Large intestine (tissue), 3 donors: ENCODE results near the gene APBB1IP. TPM values are rescaled to one million over a fixed set of nuclear protein-coding genes. Genes with fewer than 3 reads are reported as not detected.
"Not testable (repeated sequence)": the region's sequence is repeated elsewhere in the genome, so short reads cannot be mapped to it uniquely, and the experiment has no call there.

Source experiments
- DNase-seq, 2 donors: peaks; one replicate each; pipeline versions ENCODE4 v3.0.0 to v3.0.0-alpha.2; 2013
- H3K27ac ChIP-seq: one replicate; pipeline ENCODE4 v1.5.1; 2013; ENCODE audit warnings: low read length
- H3K27me3 ChIP-seq: 2 replicates; pipeline ENCODE4 v1.6.1; 2013; ENCODE audit warnings: low read length; ENCODE audit not compliant: control insufficient read depth, insufficient read depth
- H3K36me3 ChIP-seq: 2 replicates; pipeline ENCODE4 v1.6.1; 2013; ENCODE audit warnings: low read length; ENCODE audit not compliant: control insufficient read depth, insufficient read depth
- H3K4me1 ChIP-seq: one replicate; pipeline ENCODE4 v1.6.1; 2013; ENCODE audit warnings: low read length; ENCODE audit not compliant: control insufficient read depth, insufficient read depth
- H3K4me3 ChIP-seq: one replicate; pipeline ENCODE4 v1.5.1; 2013; ENCODE audit warnings: low read length
- H3K9me3 ChIP-seq: one replicate; pipeline ENCODE4 v1.6.1; 2013; ENCODE audit warnings: mild to moderate bottlenecking, low read depth, low read length, moderate library complexity; ENCODE audit not compliant: control insufficient read depth
- WGBS: methylation state at CpG from one replicate; pipeline ENCODE4 v1.1.5; 2013; ENCODE audit warnings: low lambda C conversion rate; ENCODE audit not compliant: insufficient coverage; 5-methylcytosine and 5-hydroxymethylcytosine counted together
- polyA plus RNA-seq: library from polyadenylated mRNA; unstranded; fragments of 120-200 nt; gene quantifications from one replicate; pipeline ENCODE4 v1.2.1, GENCODE V29; 2013

APBB1IP gene
- polyA plus RNA-seq, 1 donor, result 3.3 TPM

DNA sequence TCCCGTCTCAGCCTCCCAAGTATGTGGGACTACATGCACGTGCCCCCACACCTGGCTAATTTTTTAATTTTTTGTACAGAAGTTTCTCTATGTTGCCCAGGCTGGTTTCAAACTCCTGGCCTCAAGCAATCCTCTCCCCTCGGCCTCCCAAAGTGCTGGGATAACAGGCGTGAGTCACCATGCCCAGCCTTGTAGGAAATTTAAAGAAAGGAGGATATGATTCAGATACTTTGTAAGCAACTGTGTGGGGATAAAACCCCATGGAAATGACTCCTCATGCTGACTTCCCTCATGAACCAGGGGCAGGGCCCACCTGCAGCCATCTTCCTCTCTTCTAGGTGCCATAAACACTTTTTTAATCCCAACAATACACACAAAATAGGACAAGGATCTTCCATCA lies 50.2 kb downstream of the APBB1IP start:
- Histone ChIP-seq H3K27me3 (no peaks in the 10 kb centered on the region), H3K36me3 (no peaks in the 10 kb centered on the region), H3K27ac (no peak overlapping the region), H3K9me3 (no peaks in the 10 kb centered on the region), H3K4me1 (no peaks in the 10 kb centered on the region), H3K4me3 (no peak overlapping the region)
- no CpG with 5 or more reads among the region's 4 CpGs for WGBS
- no peak for DNase-seq

DNA sequence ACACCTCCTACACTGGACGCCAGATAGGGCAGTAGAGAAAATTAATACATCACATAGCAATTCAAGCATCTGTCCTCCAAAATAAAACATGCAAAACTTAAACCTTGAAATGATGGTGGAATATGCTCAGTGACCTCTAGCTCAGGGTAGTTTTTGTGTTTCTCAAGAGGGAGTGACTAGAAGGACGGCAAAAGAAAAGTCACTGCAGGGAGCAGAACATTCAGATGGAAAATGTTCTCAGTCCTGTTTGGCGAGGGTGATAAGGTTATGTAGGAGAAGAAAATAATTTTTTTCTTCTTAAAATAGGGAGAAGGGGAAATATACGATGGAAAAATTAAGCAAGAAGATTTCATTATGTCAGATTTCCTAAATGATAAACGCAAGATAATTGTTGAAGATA lies 50.9 kb downstream of the APBB1IP start:
- no peaks in the 10 kb centered on the region for H3K36me3 ChIP-seq
- H3K27ac ChIP-seq, result no peak overlapping the region
- H3K4me3 ChIP-seq, result no peak overlapping the region
- H3K27me3 ChIP-seq, result no peaks in the 10 kb centered on the region
- H3K9me3 ChIP-seq, result no peaks in the 10 kb centered on the region
- DNase-seq, result no peak
- H3K4me1 ChIP-seq, result no peaks in the 10 kb centered on the region
- 91% methylated on average over 4 of the region's 5 CpGs for WGBS

DNA sequence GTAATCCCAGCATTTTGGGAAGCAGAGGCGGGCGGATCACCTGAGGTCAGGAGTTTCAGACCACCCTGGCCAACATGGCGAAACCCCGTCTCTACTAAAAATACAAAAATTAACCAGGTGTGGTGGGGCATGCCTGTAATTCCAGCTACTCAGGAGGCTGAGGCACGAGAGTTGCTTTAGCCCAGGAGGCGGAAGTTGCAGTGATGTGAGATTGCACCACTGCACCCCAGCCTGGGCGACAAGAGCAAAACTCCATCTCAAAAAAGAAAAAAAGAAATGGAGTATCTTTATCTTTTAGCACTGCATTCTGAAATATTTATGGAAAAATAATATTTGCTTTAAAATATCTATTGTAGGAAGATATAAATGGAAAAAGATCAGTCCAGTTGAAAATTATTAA lies 52.2 kb downstream of the APBB1IP start:
- not testable (repeated sequence) for H3K9me3 ChIP-seq, H3K27me3 ChIP-seq, DNase-seq, H3K4me3 ChIP-seq, H3K36me3 ChIP-seq, H3K4me1 ChIP-seq, H3K27ac ChIP-seq
- 92% methylated on average over 2 of the region's 7 CpGs for WGBS

DNA sequence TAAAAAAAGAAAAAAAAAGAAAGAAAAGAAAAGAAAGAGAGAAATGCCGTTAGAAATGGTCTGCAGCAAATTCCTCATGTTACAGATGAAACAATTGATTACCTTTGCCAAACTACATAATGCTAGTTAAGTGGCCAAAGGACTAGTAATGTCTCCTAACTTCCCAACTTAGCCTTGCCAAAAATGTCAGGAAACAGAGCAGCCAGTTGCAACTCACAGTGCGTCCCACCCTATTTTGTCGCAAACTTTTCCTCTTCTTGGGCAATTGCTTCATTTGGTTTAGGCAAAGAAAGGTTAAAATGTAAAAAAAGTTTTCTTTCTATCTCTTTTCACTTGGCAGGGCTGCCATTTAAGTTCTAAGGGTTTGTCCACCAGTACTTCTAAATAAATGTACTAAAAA lies 53.1 kb downstream of the APBB1IP start:
- Histone ChIP-seq H3K27me3 (no peaks in the 10 kb centered on the region), H3K36me3 (no peaks in the 10 kb centered on the region), H3K4me1 (no peaks in the 10 kb centered on the region), H3K9me3 (no peaks in the 10 kb centered on the region), H3K4me3 (no peak overlapping the region), H3K27ac (no peak overlapping the region)
- 67% methylated on average over 1 of the region's 3 CpGs for WGBS
- DNase-seq, result no peak

DNA sequence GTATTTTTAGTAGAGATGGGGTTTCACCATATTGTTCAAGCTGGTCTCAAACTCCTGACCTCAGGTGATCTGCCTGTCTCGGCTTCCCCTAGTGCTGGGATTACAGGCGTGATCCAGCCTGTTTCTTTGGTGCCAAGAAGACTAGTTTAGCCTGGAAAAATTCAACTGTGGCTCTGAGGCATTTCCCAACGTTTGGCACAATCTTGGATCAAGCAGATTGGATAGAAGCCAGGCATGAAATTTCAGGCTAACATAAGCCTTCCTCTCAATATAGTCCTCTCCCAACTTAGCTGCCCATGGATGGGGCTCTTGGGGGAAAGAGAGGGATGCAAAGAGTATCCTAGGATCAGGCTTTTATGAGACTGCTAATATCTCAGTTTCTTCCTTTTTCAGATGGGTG lies 53.8 kb downstream of the APBB1IP start:
- no peaks in the 10 kb centered on the region for H3K27me3 ChIP-seq
- WGBS, result no CpG with 5 or more reads among the region's 3 CpGs
- H3K4me3 ChIP-seq, result no peak overlapping the region
- no peaks in the 10 kb centered on the region for H3K9me3 ChIP-seq
- no peak for DNase-seq
- no peaks in the 10 kb centered on the region for H3K4me1 ChIP-seq
- no peaks in the 10 kb centered on the region for H3K36me3 ChIP-seq
- H3K27ac ChIP-seq, result no peak overlapping the region

DNA sequence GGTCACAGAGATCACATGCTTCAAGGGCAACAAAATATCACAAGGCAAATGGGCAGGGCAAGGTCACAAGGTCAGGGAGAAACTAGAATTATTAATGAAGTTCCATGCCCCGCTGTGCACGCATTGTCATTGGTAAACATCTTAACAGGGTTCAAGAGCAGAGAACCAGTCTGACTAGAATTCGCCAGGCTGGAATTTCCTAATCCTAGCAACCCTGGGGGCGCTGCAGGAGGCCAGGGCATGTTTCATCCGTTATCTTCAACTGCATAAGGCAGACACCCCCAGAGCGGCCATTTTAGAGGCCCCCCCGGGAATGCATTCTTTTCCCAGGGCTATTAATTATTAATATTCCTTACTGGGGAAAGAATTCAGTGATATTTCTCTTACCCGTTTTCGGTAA lies 54.6 kb downstream of the APBB1IP start:
- not testable (repeated sequence) for H3K4me3 ChIP-seq, H3K36me3 ChIP-seq, H3K27me3 ChIP-seq, H3K4me1 ChIP-seq, DNase-seq, H3K27ac ChIP-seq, H3K9me3 ChIP-seq
- no CpG with 5 or more reads among the region's 9 CpGs for WGBS

DNA sequence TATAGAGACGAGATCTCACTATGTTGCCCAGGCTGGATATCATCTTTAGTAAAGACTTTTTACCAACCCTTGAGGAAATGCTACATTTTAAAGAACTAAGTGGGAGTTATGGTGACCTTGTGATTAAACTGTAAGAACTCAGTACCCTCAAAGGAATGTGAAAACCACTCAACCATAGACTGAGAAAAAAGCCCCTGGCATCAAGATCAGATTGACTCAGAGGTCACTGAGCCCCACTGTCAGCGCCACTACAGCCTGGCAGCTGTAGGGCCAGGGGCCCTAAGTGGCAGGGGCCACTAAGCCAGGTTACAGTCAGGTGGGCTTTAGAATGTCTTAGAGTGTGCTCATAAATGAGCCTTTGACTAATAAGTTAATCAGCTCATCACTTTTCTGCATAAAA lies 55.9 kb downstream of the APBB1IP start:
- Histone ChIP-seq H3K9me3 (no peaks in the 10 kb centered on the region), H3K36me3 (no peaks in the 10 kb centered on the region), H3K4me1 (no peaks in the 10 kb centered on the region), H3K4me3 (no peak overlapping the region), H3K27ac (no peak overlapping the region), H3K27me3 (no peaks in the 10 kb centered on the region)
- no CpG with 5 or more reads among the region's 2 CpGs for WGBS
- DNase-seq, result no peak

DNA sequence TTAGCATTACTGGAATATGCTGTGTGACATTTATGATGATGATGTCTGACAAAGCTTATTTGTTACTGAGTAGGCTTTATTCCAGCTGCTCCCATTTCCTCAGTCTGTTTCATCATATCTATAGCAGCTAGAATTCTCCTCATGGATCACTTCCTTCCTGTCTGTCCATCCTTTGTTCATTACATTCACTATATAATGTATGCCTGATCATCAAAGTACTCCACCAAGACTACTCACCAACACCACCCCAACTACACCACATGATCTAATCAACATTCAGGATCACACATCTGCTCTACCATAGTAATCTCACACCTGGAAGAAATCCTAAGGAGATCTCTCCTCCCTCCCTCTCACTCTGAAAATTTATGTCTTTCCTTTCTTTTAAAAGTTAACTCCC lies 61.3 kb downstream of the APBB1IP start:
- Histone ChIP-seq H3K36me3 (no peaks in the 10 kb centered on the region), H3K4me3 (no peak overlapping the region), H3K4me1 (no peaks in the 10 kb centered on the region), H3K27me3 (no peaks in the 10 kb centered on the region), H3K27ac (no peak overlapping the region), H3K9me3 (no peaks in the 10 kb centered on the region)
- DNase-seq, result no peak

DNA sequence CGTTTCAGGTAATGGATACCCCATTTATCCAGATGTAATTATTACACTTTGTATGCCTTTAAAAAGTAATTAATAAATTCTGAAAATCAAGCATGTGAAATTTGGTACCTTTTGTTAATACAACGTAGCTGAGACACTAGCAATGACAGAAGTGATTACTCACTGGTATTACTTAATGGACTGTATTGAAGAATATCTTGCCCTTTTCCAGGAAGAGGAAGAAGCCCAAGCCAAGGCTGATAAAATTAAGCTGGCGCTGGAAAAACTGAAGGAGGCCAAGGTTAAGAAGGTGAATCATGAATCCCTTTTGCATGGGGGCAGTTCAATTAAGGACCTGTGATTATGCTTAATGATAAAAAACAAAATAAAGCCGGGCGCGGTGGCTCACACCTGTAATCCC lies 64.8 kb downstream of the APBB1IP start:
- Histone ChIP-seq H3K4me3 (no peak overlapping the region), H3K4me1 (no peaks in the 10 kb centered on the region), H3K27me3 (no peaks in the 10 kb centered on the region), H3K27ac (no peak overlapping the region), H3K9me3 (no peaks in the 10 kb centered on the region), H3K36me3 (no peaks in the 10 kb centered on the region)
- no peak for DNase-seq
- 100% methylated on average over 4 of the region's 6 CpGs for WGBS

DNA sequence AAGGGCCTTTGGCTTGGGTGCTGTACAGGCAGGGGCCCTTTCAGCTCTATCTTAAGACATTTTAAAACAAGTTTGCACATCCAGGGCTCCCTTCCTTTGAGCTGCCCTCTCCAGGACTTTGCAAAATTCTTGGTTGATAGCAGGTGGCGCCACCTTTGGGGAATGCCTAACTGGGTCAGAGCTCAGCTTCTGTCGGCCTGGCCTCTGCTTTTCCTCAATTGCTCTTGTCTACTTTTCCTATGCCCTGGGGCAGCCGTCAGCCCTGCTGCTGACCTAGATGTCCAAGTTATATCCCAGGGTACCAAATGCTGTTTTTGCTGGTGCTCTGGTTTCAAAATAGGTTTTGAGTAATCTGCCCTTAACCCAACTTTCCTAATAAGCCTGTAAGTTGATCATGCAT lies 65.8 kb downstream of the APBB1IP start:
- Histone ChIP-seq H3K4me1 (no peaks in the 10 kb centered on the region), H3K9me3 (no peaks in the 10 kb centered on the region), H3K36me3 (no peaks in the 10 kb centered on the region), H3K27me3 (no peaks in the 10 kb centered on the region), H3K27ac (no peak overlapping the region), H3K4me3 (no peak overlapping the region)
- no peak for DNase-seq
- WGBS, result no CpG with 5 or more reads among the region's 3 CpGs

DNA sequence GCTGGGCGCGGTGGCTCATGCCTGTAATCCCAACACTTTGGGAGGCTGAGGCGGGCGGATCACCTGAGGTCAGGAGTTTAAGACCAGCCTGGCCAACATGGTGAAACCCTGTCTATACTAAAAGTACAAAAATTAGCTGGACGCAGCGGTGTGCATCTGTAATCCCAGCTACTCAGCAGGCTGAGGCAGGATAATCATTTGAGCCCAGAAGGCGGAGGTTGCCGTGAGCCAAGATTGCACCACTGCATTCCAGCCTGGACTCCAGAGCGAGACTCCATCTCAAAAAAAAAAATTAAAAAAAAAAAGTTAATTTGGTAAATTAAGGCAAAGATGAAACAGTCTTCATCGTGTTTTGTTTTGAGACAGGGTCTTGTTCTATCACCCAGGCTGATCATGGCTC lies 66.3 kb downstream of the APBB1IP start:
- H3K27me3 ChIP-seq, H3K4me1 ChIP-seq, DNase-seq, H3K9me3 ChIP-seq, H3K27ac ChIP-seq, H3K36me3 ChIP-seq, H3K4me3 ChIP-seq: not testable (repeated sequence)
- 86% methylated on average over 4 of the region's 10 CpGs for WGBS
